ENCODE results near the gene SZRD1. TPM values are rescaled to one million over a fixed set of nuclear protein-coding genes. Genes with fewer than 3 reads are reported as not detected.

The SZRD1 gene
- total and polyA plus RNA-seq, 4 donors = 29.3 to 114 (median 89.3) TPM

DNA sequence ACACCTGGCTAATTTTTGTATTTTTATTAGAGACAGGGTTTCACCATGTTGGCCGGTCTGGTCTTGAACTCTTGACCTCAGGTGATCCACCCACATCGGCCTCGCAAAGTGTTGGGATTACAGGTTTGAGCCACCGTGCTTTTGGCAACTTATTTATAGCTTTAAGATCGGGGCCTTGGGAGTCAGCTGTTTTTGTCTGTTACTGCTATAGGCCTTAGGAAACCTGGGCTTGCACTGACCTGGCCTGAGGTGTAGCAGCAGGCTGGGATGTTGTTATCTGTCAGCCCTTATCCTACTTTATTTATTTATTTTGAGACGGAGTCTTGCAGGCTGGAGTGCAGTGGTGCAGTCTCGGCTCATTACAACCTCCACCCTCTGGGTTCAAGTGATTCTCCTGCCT lies 11.4 kb downstream of the SZRD1 start:
- Histone ChIP-seq H3K27me3 (ENCODE audit: control insufficient read depth in 3 of 3, insufficient read depth in 3 of 3, low read length in 2 of 3) (no peaks in the 10 kb centered on the region), H3K4me1 (ENCODE audit: control insufficient read depth in 5 of 5, insufficient read depth in 5 of 5, low read length in 5 of 5) (peaks cover 8 to 28% (median 10%) of the 10 kb centered on the region in 5 donors), H3K27ac (ENCODE audit: low read depth in 1 of 2, low read length in 1 of 2) (no peak overlapping the region), H3K36me3 (ENCODE audit: control insufficient read depth in 4 of 4, insufficient read depth in 4 of 4, low read length in 4 of 4) (peaks cover 0 to 1% (median 0%) of the 10 kb centered on the region in 4 donors), H3K9me3 (ENCODE audit: control insufficient read depth in 4 of 4, insufficient read depth in 3 of 4, low read length in 3 of 4) (peaks cover 0 to 2% (median 0%) of the 10 kb centered on the region in 4 donors), H3K4me3 (no peak overlapping the region), H3K9ac (ENCODE audit: insufficient read depth in 1 of 2, low read length in 2 of 2) (no peak overlapping the region)
- TF ChIP-seq, protein P1, sequence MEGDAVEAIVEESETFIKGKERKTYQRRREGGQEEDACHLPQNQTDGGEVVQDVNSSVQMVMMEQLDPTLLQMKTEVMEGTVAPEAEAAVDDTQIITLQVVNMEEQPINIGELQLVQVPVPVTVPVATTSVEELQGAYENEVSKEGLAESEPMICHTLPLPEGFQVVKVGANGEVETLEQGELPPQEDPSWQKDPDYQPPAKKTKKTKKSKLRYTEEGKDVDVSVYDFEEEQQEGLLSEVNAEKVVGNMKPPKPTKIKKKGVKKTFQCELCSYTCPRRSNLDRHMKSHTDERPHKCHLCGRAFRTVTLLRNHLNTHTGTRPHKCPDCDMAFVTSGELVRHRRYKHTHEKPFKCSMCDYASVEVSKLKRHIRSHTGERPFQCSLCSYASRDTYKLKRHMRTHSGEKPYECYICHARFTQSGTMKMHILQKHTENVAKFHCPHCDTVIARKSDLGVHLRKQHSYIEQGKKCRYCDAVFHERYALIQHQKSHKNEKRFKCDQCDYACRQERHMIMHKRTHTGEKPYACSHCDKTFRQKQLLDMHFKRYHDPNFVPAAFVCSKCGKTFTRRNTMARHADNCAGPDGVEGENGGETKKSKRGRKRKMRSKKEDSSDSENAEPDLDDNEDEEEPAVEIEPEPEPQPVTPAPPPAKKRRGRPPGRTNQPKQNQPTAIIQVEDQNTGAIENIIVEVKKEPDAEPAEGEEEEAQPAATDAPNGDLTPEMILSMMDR (IDR thresholded peaks at IDR 0.05; ENCODE audit: control extremely low read depth, extremely low read depth) = no peak
- DNase-seq (no peak), ATAC-seq (ENCODE audit: insufficient read depth, low FRiP score) (no peak)
- WGBS, 2 donors = 89 to 90% methylated on average over 7 of the region's 7 CpGs

DNA sequence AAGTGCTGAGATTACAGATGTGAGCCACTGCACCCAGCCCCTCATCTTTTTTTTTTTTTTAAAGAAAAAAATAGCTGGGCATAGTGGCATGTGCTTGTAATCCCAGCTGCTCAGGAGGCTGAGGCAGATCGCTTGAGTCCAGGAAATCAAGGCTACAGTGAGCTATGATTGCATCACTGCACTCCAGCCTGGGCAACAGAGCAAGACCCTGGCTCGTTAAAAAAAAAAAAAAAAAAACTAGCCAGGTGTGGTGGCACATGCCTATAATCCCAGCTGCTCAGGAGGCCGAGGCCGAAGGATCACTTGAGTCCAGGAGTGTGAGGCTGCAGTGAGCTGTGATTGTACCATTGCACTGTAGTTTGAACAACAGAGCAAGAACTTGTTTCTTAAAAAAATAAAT lies 13.8 kb downstream of the SZRD1 start:
- ATAC-seq (ENCODE audit: insufficient read depth, low FRiP score) (no peak), DNase-seq (no peak)
- Histone ChIP-seq H3K4me3 (no peak overlapping the region), H3K36me3 (ENCODE audit: control insufficient read depth in 4 of 4, insufficient read depth in 4 of 4, low read length in 4 of 4) (peaks cover 0 to 3% (median 0%) of the 10 kb centered on the region in 4 donors), H3K9me3 (ENCODE audit: control insufficient read depth in 4 of 4, insufficient read depth in 3 of 4, low read length in 3 of 4) (peaks cover 0 to 2% (median 0%) of the 10 kb centered on the region in 4 donors), H3K4me1 (ENCODE audit: control insufficient read depth in 5 of 5, insufficient read depth in 5 of 5, low read length in 5 of 5) (peaks cover under 1 to 24% (median 3%) of the 10 kb centered on the region in 5 donors), H3K27me3 (ENCODE audit: control insufficient read depth in 3 of 3, insufficient read depth in 3 of 3, low read length in 2 of 3) (no peaks in the 10 kb centered on the region), H3K27ac (ENCODE audit: low read depth in 1 of 2, low read length in 1 of 2) (no peak overlapping the region), H3K9ac (ENCODE audit: insufficient read depth in 1 of 2, low read length in 2 of 2) (no peak overlapping the region)
- WGBS, 2 donors = 76 to 82% methylated on average over 4 of the region's 4 CpGs
- TF ChIP-seq, protein P1 (IDR thresholded peaks at IDR 0.05; ENCODE audit: control extremely low read depth, extremely low read depth) = no peak

DNA sequence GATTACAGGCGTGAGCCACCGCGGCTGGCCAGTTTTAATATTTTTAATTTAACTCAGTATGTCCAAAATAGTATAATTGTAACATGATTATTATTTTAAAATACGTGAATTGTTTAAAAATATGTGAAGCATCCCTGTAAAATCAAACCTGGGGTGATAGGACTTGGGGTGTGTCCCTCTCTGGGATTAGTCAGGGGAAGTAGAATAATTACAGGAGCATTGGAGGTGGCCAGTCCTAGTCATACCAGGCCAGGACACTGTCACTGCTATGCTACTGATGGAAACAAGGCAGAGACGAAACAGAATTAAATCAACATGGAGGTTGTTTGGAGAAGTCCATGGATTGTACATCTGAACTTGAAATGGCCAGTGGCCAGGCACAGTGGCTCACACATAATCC lies 16.8 kb downstream of the SZRD1 start:
- 92 to 94% methylated on average over 5 of the region's 5 CpGs for WGBS, 2 donors

More for the DNA sequence above, 16.8 kb downstream of the SZRD1 start:
- DNase-seq = no peak
- H3K27me3 ChIP-seq (ENCODE audit: control insufficient read depth in 3 of 3, insufficient read depth in 3 of 3, low read length in 2 of 3) = no peaks in the 10 kb centered on the region
- no peak for ATAC-seq (ENCODE audit: insufficient read depth, low FRiP score)
- no peaks in the 10 kb centered on the region for H3K9me3 ChIP-seq (ENCODE audit: control insufficient read depth in 4 of 4, insufficient read depth in 3 of 4, low read length in 3 of 4)
- H3K9ac ChIP-seq (ENCODE audit: insufficient read depth in 1 of 2, low read length in 2 of 2) = no peak overlapping the region
- H3K4me3 ChIP-seq = no peak overlapping the region
- no peak overlapping the region for H3K27ac ChIP-seq (ENCODE audit: low read depth in 1 of 2, low read length in 1 of 2)
- H3K36me3 ChIP-seq (ENCODE audit: control insufficient read depth in 4 of 4, insufficient read depth in 4 of 4, low read length in 4 of 4) = peaks cover 0 to 3% (median 0%) of the 10 kb centered on the region in 4 donors
- peaks cover 4 to 23% (median 17%) of the 10 kb centered on the region in 5 donors for H3K4me1 ChIP-seq (ENCODE audit: control insufficient read depth in 5 of 5, insufficient read depth in 5 of 5, low read length in 5 of 5)
- TF ChIP-seq, protein P1 (IDR thresholded peaks at IDR 0.05; ENCODE audit: control extremely low read depth, extremely low read depth) = no peak

Measured in lung (tissue), 12 donors.